GM04504 (cell line): ENCODE measurements around the gene PREP.
"Not testable (repeated sequence)": the region's sequence is repeated elsewhere in the genome, so short reads cannot be mapped to it uniquely, and the experiment has no call there.

Source experiments
- DNase-seq: peaks from one replicate; pipeline ENCODE4 v3.0.0-alpha.2; 2012; ENCODE audit warnings: low read depth

PREP gene

GRCh38 chr6:105269390-105269789 lies 133.5 kb downstream of the PREP start:
- no peak for DNase-seq

- no peak for DNase-seq
Observed at GRCh38 chr6:105263685-105264610, 138.9 kb downstream of the PREP start.

GRCh38 chr6:105259913-105260889 lies 142.7 kb downstream of the PREP start:
- no peak for DNase-seq

- no peak for DNase-seq
Observed at GRCh38 chr6:105258816-105259215, 144.1 kb downstream of the PREP start.

- DNase-seq, result no peak
Observed at GRCh38 chr6:105257340-105257739, 145.5 kb downstream of the PREP start.

GRCh38 chr6:105256619-105257018 lies 146.3 kb downstream of the PREP start:
- DNase-seq, result no peak

GRCh38 chr6:105253787-105254186 lies 149.1 kb downstream of the PREP start:
- DNase-seq, result no peak

GRCh38 chr6:105251689-105252088 lies 151.2 kb downstream of the PREP start:
- no peak for DNase-seq

GRCh38 chr6:105250533-105250932 lies 152.3 kb downstream of the PREP start:
- peak; percentile 27 for DNase-seq

- no peak for DNase-seq
Observed at GRCh38 chr6:105243487-105243886, 159.4 kb downstream of the PREP start.

GRCh38 chr6:105235155-105235554 lies 167.7 kb downstream of the PREP start:
- DNase-seq, result no peak

- DNase-seq, result not testable (repeated sequence)
Observed at GRCh38 chr6:105231771-105232170, 171.1 kb downstream of the PREP start.
